OCI-LY1 (cell line): ENCODE data around the gene YIPF3.

Source experiments
- EZH2 ChIP-seq: fragments of 200-600 bp; sonication (generic), shearing (Covaris generic); IDR thresholded peaks from 2 replicates; pipeline ENCODE4 v1.8.0; 2017; ENCODE audit warnings: borderline replicate concordance, mixed run types, mild to moderate bottlenecking, antibody characterized with exemption, low read length, moderate library complexity, mixed read lengths
- TF ChIP-seq, protein P1 (sequence below): fragments of 200-600 bp; sonication (generic), shearing (Covaris generic); IDR thresholded peaks from 2 replicates; pipeline ENCODE4 v1.5.1; 2017; ENCODE audit warnings: mild to moderate bottlenecking, antibody characterized with exemption, low read length, moderate library complexity, mixed read lengths

DNA sequence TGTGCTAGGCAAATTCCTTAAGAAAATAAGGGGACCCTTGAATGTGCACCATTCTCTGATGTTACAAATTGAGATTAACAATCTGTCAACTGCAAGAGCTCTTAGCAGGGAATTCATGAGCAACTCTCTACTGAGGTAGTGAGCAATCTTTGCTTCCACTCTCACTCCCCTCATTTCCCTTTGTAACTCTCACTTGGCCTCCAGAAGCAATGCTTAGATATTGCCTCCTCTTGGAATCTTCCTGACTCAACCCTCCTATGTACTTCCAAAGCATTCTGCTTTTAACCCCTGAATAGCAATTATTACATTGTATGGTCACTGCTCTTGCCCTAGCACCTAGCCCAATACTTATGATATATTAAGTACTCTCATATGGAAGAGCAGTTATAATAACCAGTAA is 42.6 kb upstream of the YIPF3 start:
- TF ChIP-seq, protein P1, sequence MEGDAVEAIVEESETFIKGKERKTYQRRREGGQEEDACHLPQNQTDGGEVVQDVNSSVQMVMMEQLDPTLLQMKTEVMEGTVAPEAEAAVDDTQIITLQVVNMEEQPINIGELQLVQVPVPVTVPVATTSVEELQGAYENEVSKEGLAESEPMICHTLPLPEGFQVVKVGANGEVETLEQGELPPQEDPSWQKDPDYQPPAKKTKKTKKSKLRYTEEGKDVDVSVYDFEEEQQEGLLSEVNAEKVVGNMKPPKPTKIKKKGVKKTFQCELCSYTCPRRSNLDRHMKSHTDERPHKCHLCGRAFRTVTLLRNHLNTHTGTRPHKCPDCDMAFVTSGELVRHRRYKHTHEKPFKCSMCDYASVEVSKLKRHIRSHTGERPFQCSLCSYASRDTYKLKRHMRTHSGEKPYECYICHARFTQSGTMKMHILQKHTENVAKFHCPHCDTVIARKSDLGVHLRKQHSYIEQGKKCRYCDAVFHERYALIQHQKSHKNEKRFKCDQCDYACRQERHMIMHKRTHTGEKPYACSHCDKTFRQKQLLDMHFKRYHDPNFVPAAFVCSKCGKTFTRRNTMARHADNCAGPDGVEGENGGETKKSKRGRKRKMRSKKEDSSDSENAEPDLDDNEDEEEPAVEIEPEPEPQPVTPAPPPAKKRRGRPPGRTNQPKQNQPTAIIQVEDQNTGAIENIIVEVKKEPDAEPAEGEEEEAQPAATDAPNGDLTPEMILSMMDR: no peak
- no peak for TF ChIP-seq EZH2
